SHP77 (cell line): ENCODE data around the gene GLIS1.

Source experiments
- DNase-seq, 2 experiments: peaks; one replicate each; lab custom pipeline; 2025; lab: John Stamatoyannopoulos, UW

Gene GLIS1

GRCh38 chr1:53462769-53463501 is 276.0 kb downstream of the GLIS1 start:
- no peak for DNase-seq

- no peak for DNase-seq
Observed at GRCh38 chr1:53462193-53462592, 276.8 kb downstream of the GLIS1 start.

GRCh38 chr1:53461323-53462044 is 277.5 kb downstream of the GLIS1 start:
- DNase-seq: no peak

- no peak for DNase-seq
Observed at GRCh38 chr1:53460666-53461322, 278.2 kb downstream of the GLIS1 start.

GRCh38 chr1:53460211-53460634 is 278.7 kb downstream of the GLIS1 start:
- no peak for DNase-seq

- DNase-seq: no peak
Observed at GRCh38 chr1:53459321-53460175, 279.4 kb downstream of the GLIS1 start, which contains the start of gene DMRTB1. TSS of gene DMRTB1 (plus strand) at chr1:53459399. CDS start at chr1:53459454, 55 bp downstream.

GRCh38 chr1:53458634-53459033 is 280.3 kb downstream of the GLIS1 start:
- DNase-seq: no peak
